OCI-LY7 (cell line): ENCODE measurements around the gene STAU1.
"Not testable (repeated sequence)": the region's sequence is repeated elsewhere in the genome, so short reads cannot be mapped to it uniquely, and the experiment has no call there.

Source experiments
- EZH2phosphoT487 ChIP-seq: fragments of 200-600 bp; sonication (generic); IDR thresholded peaks from 2 replicates; pipeline ENCODE4 v1.6.1; 2018; ENCODE audit warnings: low read depth, borderline replicate concordance, mild to moderate bottlenecking, mixed run types, antibody characterized with exemption, low read length, moderate library complexity, mixed read lengths
- TF ChIP-seq, protein P1 (sequence below): fragments of 200-600 bp; sonication (generic); conservative IDR thresholded peaks from 2 replicates; pipeline ENCODE4 v1.5.1; 2014; ENCODE audit warnings: mild to moderate bottlenecking, antibody characterized with exemption, low read length, moderate library complexity, mixed read lengths

DNA sequence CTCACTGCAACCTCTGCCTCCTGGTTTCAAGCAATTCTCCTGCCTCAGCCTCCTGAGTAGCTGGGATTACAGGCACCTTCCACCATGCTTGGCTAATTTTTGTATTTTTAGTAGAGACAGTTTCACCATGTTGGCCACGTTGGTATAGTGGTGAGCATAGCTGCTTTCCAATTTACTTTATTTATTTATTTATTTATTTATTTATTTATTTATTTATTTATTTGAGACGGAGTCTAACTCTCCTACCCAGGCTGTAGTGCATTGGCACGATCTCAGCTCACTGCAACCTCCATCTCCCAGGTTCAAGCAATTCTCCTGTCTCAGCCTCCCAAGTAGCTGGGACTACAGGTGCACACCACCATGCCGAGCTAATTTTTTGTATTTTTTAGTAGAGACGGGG is 87.8 kb downstream of the STAU1 start:
- TF ChIP-seq, protein P1, sequence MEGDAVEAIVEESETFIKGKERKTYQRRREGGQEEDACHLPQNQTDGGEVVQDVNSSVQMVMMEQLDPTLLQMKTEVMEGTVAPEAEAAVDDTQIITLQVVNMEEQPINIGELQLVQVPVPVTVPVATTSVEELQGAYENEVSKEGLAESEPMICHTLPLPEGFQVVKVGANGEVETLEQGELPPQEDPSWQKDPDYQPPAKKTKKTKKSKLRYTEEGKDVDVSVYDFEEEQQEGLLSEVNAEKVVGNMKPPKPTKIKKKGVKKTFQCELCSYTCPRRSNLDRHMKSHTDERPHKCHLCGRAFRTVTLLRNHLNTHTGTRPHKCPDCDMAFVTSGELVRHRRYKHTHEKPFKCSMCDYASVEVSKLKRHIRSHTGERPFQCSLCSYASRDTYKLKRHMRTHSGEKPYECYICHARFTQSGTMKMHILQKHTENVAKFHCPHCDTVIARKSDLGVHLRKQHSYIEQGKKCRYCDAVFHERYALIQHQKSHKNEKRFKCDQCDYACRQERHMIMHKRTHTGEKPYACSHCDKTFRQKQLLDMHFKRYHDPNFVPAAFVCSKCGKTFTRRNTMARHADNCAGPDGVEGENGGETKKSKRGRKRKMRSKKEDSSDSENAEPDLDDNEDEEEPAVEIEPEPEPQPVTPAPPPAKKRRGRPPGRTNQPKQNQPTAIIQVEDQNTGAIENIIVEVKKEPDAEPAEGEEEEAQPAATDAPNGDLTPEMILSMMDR = not testable (repeated sequence)
- not testable (repeated sequence) for TF ChIP-seq EZH2phosphoT487
